ENCODE results near the gene NDUFAF8.

Gene NDUFAF8

DNA sequence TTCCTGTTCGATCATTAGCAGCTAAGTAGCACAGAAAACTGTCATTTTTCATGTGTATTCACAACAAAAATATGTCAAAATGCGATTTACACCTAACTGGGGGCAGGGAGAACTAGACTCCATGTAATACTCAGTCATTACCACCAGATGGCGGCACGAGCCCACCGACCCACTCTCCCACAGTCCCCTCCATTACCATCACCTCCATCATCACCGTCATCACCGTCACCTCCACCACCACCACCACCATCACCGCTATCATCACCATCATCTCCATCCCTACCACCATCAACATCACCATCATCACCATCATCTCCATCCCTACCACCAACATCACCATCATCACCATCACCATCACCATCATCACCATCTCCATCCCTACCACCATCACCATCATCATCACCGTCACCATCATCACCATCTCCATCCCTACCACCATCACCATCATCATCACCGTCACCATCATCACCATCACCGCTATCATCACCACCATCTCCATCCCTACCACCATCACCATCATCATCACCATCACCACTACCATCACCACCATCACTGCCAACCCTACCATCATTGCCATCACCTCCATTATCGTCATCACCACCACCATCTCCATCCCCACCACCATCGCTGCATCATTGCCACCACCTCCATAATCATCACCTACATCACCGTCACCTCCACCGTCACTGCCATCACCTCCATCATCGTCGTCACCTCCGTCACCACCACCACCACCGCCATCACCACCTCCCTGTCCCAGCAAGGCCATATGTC, 14.4 kb downstream of the NDUFAF8 start:
- peak; percentile 78 for DNase-seq

DNA sequence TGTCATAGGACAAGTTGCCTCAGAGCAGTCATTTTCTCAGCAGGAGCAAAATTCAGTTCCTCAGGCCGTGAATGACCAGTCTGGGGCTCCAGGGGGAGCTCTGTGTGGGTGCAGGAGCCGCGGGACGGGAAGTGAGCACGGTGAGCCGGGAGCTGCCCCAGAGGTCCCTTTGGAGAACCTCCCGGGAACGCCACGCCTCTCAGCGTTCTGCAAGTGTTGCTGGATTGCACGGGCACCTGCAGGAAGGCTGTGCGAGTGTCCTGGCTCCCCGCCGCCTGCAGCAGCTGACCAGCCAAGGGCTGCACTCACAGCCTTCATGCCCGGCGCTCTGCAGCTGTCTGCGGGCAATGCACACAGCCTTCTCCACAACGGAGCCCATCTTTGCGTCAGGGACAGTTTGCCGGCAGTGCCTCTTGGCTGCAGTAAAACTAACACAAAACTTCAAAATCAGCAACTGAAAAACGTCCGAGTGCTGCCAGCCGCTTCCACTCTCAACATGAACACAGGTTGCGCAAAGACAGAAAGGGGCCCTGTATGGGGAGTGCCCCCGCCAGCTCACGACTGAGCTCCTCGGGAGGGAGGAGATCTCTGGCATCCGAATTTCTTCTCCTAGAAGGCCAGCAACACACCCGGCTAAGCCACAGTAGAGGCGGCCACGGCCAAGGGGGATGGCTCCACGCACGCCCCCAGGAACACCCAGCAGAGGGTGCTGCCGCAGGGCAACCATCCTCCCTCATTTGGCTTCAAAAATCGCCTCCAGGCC, 16.0 kb downstream of the NDUFAF8 start:
- DNase-seq = no peak

DNA sequence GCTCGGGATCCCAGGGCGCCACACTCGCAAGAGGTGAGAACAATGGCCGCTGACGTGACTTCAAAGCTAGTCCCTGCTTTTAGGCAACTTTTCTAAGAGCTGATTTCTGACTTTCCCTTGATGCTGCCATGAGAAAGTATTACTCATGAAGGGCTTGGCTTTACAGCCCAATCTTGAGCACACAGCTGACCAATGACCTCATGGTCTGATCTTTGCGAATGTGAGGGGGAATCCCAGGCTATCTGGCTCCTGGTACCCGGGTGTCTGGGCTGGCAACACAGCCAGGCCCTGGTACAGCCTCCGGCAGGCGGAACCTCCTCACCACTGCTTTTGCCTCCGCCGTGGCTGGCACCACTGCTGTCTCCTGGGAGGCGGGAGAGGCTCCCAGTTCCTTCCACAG, 17.5 kb downstream of the NDUFAF8 start:
- no peak for DNase-seq

DNA sequence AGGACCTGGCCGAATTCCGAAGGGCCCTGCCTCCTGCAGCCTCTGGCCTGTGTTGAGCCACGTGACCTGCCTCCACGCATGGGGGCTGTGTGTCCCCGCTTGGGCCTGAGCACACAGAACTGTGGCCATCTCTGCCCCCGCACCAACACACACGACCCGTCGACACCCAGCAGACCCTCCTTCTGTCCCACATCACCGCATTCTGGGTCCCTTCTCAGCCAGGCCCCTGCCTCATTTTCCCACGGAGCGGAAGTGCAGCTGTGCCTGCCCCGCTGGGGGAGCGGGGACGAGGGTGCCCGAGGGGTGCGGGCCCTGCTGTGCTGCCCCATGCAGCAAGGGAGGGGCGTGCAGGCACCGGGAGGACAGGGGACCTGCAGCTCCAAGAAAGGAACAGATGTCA, 18.4 kb downstream of the NDUFAF8 start:
- DNase-seq = no peak

DNA sequence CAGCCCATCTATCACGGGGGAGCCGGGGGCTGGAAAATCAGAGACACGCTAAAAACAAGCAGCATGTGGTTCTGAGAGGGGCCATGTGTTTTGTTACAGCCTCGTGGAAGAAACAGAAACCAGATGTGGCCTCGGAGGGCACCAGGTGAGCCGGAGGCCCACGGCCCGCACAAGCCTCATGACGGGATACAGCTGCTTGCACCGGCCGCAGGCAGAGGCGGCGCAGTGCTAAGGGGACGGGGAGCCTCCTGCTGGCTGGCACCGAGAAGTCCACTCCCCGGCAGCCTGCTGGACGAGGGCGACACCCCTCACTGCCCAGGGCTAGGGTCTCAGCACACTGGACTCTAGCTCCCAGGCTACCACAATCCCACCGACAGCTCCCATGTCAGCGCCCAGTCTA, 19.2 kb downstream of the NDUFAF8 start:
- no peak for DNase-seq

DNA sequence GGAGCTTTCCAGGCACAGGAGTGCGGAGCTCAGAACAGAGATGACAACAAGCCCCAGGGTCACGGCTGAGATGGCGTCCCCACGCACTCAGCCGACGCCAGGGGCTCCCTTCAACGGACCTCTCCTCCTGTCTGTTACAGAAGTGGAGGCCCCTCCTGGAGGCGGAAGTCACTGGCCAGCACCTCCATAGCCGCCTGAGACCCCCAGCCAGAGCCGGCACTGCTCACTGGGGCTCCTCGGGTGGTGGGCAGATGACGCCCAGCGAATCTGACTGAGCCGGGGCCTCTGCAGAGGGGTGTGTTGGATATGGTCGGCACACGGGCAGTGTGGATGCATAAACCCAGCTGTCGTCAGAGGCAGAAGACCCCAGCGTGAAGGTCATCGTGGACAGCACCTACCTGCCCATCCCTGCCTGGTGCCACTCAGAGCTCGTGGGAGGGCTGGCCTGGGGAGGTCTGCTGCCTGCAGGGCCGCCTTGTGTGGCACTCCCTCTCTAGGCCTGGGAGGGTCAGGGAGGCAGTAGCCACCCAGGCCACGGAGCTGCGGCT, 20.0 kb downstream of the NDUFAF8 start:
- DNase-seq = no peak

DNA sequence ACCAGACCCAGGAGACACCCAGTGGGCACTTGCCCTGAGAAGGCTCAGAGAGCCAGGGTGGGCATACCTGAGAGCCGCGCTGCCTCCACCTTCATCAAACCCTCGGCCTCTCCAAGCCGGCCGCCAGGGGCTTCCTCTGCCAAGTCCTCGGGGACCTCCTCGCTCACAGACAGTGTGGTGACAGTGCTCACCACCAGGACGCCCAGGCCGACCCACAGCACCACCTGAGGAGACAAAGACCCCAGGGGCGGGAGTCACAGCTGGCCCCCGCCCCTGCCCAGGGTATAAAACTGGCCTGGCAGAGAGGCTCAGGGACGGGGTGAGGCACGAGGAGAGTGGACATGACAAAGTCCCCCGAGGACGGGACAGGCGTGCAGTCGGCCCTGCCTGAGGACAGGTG, 21.1 kb downstream of the NDUFAF8 start:
- no peak for DNase-seq

DNA sequence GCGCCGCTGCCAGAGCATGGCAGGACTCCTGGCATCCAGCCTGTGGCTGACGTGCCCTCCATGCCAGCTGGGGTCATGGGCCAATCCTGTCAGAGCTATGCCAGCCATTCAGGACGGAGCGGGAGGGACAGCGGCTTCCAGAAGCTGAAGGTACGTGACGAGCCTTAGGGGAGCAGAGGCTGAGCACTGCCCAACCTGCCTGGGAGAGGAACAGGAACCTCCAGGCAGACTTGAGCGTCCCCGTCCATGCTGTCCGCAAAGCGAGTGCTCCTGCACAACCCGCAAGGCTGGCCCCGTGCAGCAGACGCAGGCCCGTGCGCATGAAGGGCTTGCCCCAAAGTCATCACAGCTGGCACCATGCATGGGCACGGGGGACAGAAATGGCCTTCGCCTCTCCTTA, 21.5 kb downstream of the NDUFAF8 start:
- no peak for DNase-seq

DNA sequence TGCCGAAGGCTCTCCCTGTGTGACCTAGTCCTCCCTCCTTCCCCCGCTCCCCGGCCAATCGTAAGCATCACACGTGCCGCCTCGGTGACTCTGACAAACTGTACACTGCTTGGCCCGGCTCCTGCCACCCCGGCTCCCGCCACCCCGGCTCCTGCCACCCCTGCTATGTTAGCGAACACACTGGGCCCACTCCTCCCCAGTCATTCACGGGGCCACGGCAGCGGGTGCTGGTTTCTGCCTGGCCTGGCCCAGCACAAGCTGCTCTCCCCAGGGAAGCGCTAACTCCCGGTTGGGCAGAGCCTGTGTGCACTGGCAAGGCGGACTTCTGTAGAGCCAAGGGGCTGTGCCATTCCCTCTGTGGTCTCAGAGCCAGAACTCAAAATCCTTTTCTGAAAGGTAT, 22.0 kb downstream of the NDUFAF8 start:
- DNase-seq = no peak

DNA sequence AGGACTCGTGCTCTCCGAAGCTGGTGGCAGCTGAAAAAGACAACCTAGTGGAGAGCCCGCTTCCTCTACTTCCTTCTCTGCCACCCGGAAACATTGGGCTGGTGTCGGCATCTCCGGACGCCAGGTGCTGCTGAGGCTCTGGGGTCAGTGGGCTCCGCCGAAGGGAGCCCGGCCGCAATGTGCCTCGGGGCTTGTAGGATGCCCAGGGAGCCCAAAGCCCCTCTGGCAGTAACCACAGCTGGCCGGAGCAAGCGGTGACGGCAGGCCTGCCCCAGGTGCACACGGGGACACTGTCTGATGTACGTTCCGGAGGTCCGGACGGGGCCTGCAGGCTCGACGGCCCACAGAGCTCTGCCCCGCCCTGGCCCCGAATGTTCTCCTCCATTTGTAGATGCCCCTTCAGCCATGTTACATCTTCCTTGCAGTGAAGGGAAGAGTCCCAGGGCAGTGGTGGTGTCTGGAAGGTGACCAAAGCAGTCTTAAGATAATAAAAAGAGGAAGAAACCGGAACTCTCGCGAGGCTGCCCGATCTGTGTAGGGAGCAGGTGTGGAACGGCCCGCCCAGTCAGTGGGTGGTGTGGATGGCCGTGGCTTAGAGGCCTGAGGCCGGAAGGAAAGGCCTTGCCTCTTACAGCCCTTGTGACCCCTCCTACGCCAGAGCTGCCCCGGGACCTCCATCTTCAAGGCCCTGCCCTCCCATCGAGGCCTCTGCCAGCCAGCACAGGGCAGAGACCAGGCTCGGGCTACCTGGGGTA, 22.6 kb downstream of the NDUFAF8 start:
- no peak for DNase-seq

DNA sequence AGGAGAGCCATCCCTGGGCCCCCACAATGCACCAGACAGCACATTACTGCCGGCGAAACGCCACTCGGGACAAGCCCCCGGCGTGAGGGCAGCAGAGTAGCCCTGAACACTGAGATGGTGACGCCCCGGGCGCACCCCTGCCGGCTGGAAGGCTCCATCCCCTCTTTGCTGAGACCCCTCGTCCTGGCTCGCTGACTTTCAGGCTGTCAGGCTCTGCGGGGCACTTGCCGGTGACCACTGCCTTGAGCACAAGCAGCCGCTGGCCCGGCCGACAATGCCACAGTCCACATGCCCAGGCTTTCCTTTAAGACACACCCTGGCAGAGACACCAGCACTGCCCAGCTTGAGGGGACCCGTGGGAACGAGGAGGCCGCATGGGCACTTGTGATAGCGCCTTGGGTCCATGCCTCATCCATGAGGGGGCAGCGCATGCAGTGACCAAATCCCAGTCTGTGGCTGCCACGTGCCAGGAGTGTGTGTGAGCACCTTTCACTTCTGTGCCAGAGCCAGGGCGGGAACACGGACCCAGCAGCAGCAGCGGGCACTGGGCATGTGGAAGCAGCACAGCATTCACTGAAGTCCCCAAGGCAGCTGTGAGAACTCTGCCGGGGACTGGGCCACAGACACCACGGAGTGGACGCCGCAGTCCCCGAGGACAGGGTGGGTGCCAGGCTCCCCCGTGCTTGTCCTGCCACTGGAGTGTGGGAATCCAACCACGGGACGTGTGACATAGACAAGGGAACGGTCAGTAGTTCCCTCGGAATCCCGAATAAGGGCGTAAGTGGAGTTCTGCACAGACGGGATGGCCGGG, 24.5 kb downstream of the NDUFAF8 start:
- no peak for DNase-seq

DNA sequence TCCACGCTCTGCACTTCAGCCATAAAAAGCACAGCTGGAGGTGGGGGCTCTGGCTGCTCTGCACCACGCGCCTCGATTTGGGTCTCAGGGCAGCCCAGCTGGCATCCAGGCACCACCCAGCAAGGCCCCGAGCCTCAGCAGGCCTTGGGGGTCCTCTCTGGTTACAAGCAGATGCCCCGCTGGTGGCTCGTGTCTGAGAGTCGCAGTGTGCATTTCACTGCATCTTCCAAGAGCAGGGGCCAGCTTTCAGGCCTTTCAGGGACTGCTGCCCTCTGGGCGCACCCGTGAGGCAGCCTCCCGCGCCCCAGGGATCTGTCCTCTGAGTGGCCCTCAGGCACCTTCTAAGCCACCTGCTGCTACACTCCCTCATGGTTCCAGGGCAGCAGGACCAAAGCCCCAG, 25.5 kb downstream of the NDUFAF8 start:
- DNase-seq = no peak

DNA sequence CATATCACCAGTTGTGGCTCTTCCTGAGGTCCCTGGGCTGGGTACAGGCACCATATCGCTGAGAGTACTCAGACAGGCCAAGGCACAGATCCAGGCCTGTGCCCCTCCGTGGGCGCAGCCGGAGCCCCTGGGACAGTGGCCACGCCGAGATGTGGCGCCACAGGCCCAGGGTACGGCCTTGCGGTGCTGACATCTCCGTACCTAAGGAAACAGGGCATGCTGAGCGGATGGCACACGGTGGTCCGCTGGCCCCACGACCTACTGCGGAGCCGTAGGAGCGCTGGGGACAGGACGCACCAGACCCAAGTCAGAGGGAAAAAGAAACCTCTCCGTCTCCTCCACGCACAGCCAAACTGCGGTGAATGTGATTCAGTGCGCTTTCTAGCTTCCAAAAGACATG, 26.5 kb downstream of the NDUFAF8 start:
- no peak for DNase-seq

DNA sequence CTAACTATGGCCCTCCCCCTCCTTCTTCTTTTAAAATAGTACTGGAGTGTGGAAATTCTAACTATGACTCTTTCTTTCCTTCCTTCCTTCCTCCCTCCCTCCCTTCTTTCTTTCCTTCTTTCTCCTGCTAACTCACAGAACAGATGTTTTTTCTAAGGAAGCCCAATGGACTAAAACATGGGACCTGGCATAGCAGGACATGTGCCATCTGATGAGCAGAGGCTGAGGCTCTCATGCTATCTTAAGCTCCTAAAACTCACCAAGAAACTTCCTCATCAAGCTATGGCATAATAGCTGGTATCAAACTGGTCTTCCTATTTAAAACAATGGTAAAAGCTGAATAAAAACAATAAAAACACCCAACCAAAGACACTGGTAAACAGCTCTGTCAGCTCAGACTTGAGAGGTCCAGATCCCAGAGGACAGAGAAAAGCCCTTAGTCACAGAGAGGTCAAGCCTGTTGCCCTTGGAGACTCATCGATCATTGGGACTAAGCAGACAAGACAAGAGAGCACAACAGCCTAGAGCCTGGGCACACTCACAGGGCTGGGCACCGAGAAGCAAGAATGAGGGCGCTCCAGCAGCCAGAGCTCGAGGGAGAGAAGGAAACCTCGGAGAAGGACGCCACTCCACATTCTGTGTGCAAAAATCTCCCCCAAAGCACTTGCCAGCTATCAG, 28.4 kb downstream of the NDUFAF8 start:
- DNase-seq = no peak

DNA sequence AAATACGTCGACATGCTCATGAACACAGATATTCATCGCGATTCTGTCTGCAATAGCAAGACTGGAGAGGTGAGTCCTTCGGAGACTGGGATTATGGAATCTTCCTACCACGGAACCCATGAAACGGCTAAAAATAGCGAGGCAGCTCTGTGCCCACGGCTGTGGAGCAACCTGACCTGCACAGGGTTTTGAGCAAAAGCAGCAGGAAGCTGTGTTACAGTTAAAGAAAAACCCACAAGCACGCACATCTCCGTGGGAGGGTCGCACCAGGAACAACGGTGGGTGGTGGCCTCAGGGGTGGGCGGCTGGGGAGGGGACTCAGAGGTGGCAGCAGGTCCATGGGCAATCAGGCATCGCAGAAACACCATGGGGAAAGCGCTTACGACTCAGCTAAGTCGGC, 31.2 kb downstream of the NDUFAF8 start:
- no peak for DNase-seq

DNA sequence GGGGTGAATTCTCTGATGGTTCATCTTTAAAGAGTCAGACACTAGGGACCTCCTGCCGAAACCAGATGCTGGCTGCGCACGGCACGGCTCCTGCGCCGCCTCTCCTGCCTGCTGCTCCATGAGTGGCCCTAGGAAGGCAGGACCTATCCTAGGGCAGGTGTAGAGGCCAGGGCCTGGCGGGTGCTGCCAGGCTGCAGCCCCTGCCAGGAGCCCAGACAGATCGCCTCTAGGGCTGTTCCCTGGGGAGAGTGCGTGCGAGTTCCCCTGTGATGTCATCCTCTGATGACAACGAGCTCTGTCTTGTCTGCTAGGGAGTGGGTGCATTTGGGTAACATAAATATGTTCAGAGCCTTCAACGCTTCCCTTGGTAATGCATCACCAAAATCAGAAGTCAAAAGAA, 32.1 kb downstream of the NDUFAF8 start:
- DNase-seq = no peak

DNA sequence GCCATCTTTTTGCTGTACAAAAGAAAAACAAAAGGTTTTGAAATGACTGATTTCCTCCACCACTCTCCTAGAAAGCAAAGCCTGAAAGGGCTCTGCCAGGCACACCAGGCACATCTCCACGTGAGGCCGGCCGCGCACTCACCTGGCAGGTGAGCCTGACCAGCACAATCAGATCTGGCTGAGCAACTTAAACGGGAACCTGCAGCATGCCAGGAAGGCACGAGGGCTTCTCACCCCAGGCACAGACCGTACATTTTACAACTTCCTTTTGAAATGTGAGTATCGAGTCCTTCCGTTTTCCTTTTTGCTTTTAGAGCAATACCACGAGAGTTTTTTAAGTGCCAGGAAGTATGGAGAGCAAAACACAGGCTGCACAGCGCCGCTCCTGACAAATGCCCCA, 33.5 kb downstream of the NDUFAF8 start:
- no peak for DNase-seq

DNA sequence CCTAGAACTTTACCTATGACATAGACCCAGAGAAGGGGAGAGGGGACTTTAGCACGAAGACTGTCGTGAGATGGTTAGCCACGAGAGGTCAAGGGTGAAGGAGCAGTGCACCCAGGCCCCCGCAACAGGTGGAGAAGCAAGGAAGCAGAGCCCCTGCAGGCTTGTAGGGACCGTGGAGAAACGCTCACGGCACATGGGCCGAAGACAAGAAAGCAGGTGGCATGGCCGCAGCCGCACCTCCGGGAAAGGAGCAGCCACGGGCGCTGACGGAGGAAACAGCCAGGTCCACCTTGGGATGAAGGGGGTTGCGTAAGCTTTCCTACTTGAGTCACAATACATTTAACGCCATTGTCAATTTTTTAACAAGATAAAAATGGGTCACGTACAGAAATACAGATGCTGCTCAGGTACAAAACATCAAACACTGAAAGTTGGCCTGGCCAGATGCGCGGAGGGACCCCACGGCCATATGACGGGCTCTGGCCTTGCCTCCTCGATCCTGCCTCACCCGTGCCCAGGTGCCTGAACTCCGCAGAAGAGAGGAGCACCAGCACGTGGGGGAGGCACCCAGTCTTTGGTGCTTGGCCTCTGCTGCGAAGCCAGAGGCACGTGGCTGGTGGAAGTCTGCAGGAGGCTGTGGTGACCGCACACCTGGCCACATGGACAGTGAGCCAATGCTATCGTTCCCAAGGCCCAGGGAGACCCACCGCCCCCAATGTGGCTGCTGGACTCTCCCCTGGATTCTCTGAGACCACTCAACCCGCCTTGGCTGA, 34.8 kb downstream of the NDUFAF8 start:
- DNase-seq = no peak

DNA sequence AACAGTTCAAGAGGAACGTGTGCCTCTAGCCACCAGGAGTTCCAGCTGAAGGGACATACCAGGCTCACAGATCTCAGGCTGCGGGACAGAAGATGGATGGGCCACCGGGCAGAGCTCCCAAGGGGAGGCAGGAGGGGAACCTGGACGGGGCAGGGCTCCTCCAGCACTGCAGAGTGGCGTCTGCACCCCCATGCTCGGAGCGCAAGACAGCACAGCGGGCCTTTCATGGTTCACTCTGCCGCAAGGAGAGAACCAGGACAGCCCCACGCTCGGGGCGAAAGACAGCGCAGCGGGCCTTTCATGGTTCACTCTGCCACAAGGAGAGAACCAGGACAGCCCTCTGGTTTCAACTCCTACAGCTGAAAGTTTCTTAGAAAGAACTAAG, 35.3 kb downstream of the NDUFAF8 start:
- DNase-seq = no peak

DNA sequence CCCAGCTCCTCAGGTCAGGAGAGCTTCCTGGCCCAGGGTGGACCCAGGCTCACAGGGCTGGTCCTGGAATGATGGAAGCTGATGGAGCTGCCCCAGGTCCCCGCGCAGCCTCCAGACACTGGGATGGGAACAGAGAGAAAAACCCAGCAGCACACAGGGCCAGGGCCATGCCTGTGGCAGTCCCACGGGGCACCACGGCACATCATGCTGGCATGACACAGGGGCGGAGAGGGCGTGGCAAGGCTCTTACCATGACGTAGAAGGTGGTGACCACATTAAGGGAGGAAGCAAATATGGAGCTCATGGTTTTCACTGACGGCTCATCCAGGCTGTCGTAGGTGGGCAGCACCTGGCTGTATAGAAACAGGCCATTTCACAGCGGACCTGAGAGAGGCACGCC, 37.7 kb downstream of the NDUFAF8 start:
- no peak for DNase-seq

DNA sequence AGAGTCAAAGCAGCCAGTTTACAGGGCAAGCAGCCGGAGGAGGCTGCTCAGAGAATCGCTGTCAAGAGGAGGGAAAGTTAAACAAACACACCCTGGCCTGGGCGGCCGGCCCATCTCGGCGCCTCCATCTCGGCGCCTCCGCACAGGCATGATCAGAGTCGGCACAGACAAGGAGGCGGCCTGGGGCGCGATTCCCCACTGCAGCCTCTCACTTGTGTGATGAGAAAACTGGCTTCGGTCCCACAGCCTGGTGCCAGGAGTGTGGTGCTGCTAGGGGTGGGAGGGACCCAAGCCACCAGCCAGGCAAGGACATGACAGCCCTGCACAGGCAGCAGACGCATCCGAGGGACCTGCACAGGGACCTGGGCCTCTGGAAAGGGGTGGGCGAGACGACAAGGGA, 38.3 kb downstream of the NDUFAF8 start:
- DNase-seq = no peak
